Body of pancreas (tissue), 4 donors: ENCODE data around the gene SLC1A4. TPM values are rescaled to one million over a fixed set of nuclear protein-coding genes. Genes with fewer than 3 reads are reported as not detected.
A peak's percentile ranks its signal among the peaks of the same experiment; 100 is the strongest.

Experiments
- ATAC-seq: fragments of 150-250 bp; one replicate; pipeline ENCODE4 v1.9.1; 2016
- DNase-seq, 4 donors: peaks; one replicate each; pipeline ENCODE4 v3.0.0-alpha.2; 2019
- H3K27ac ChIP-seq, 4 donors: fragments of 200-600 bp; sonication (generic); 1 replicate in 3 of 4; 2 replicates in 1 of 4; pipeline versions ENCODE4 v1.5.1 to v1.6.1; 2016 to 2019; ENCODE audit warnings: mild to moderate bottlenecking in 1 of 4, mixed read lengths in 1 of 4, moderate library complexity in 1 of 4
- H3K27me3 ChIP-seq, 2 donors: fragments of 200-600 bp; sonication (generic); one replicate each; pipeline ENCODE4 v1.6.0; 2016; ENCODE audit warnings: mild to moderate bottlenecking in 1 of 2
- H3K36me3 ChIP-seq, 2 donors: fragments of 200-600 bp; sonication (generic); replicated peaks in 1 of 2; 2 replicates each; pipeline ENCODE4 v1.5.1; 2016; ENCODE audit warnings: low read depth in 2 of 2; ENCODE audit not compliant: insufficient read depth in 1 of 2
- H3K4me1 ChIP-seq: fragments of 200-600 bp; sonication (generic); one replicate; pipeline ENCODE4 v1.6.0; 2016
- H3K4me3 ChIP-seq, 2 donors: fragments of 200-600 bp; sonication (generic); 1 replicate in 1 of 2; 2 replicates in 1 of 2; pipeline ENCODE4 v1.5.1; 2016 to 2019
- H3K9me3 ChIP-seq, 3 donors: fragments of 200-600 bp; sonication (generic); 1 replicate in 2 of 3; 2 replicates in 1 of 3; pipeline ENCODE4 v1.5.1; 2016
- CTCF ChIP-seq, 7 experiments: fragments of 450-650 bp in 4 of 7; fragments of 200-600 bp in 3 of 7; sonication (generic) in 3 of 7; IDR thresholded peaks; one replicate each; pipeline ENCODE4 v1.5.1; 2016 to 2019; ENCODE audit warnings: antibody characterized with exemption in 7 of 7
- POLR2A ChIP-seq, 3 donors: fragments of 450-650 bp; IDR thresholded peaks; one replicate each; pipeline ENCODE4 v1.6.1; 2016; ENCODE audit warnings: antibody characterized with exemption in 3 of 3, mild to moderate bottlenecking in 2 of 3
- WGBS, 2 donors: methylation state at CpG; one replicate each; pipeline ENCODE4 v1.1.5; 2017; 5-methylcytosine and 5-hydroxymethylcytosine counted together
- intact Hi-C: fragments of 100-400 bp; cut with DNase I; formaldehyde crosslinking; loops from one replicate; pipeline ENCODE4 v1.15.1; 2023
- total RNA-seq, 2 donors: library from RNA; depleted of rRNA; stranded (reverse); fragments of >200 nt; gene quantifications; one replicate each; pipeline ENCODE4 v1.1.0, GENCODE V29; 2016

The SLC1A4 gene
- total RNA-seq, 2 donors from 2014 or later: 14.5 to 25.4 TPM

GRCh38 chr2:65055422-65056214, 66.4 kb downstream of the SLC1A4 start:
- WGBS, 2 donors: 8 to 14% methylated on average over 26 to 42 of the region's 42 CpGs
- intact Hi-C loops: no loop called here
- no peaks in the 10 kb centered on the region for H3K27me3 ChIP-seq
- H3K4me3 ChIP-seq: peak overlapping the region; percentile 75 to 82
- no peaks in the 10 kb centered on the region for H3K9me3 ChIP-seq
- peaks cover 39% of the 10 kb centered on the region for H3K4me1 ChIP-seq
- TF ChIP-seq POLR2A (IDR thresholded peaks at IDR 0.05) (no peak), CTCF (IDR thresholded peaks at IDR 0.05) (no peak)
- no peaks in the 10 kb centered on the region for H3K36me3 ChIP-seq
- DNase-seq (peak in 3 of 4 donors; percentile 63 to 79 (median 69)), ATAC-seq (peak; percentile 37)
- H3K27ac ChIP-seq: peak overlapping the region; percentile 76 to 90 (median 85)

- Histone ChIP-seq H3K36me3 (no peaks in the 10 kb centered on the region), H3K27ac (peak within 1 kb of the TSS; percentile 76 to 90 (median 85)), H3K4me3 (peak within 1 kb of the TSS; percentile 75 to 82), H3K9me3 (no peaks in the 10 kb centered on the region), H3K4me1 (peaks cover 48% of the 10 kb centered on the region), H3K27me3 (no peaks in the 10 kb centered on the region)
- TF ChIP-seq CTCF (IDR thresholded peaks at IDR 0.05): peak in 2 of 7 experiments; percentile 18 to 20
- TF ChIP-seq POLR2A (IDR thresholded peaks at IDR 0.05): peak; percentile 84 to 91 (median 90)
- WGBS, 2 donors: 0 to 1% methylated on average over 20 to 70 of the region's 99 CpGs
- peak; percentile 97 for ATAC-seq
- peak; percentile 97 to 98 (median 98) for DNase-seq
- intact Hi-C loops: no loop called here
These were observed 67.2 kb downstream of the SLC1A4 start, which contains the start of gene CEP68 for GRCh38 chr2:65056215-65057053. TSS of gene CEP68 (plus strand) at chr2:65056416. CDS start at chr2:65069445, 13,029 bp downstream.

GRCh38 chr2:65057054-65057375, 67.8 kb downstream of the SLC1A4 start:
- TF ChIP-seq CTCF (IDR thresholded peaks at IDR 0.05) (no peak), POLR2A (IDR thresholded peaks at IDR 0.05) (no peak)
- Histone ChIP-seq H3K27me3 (no peaks in the 10 kb centered on the region), H3K4me1 (peaks cover 53% of the 10 kb centered on the region), H3K36me3 (no peaks in the 10 kb centered on the region), H3K4me3 (peak overlapping the region; percentile 75 to 82), H3K27ac (peak overlapping the region; percentile 65 to 90 (median 85)), H3K9me3 (no peaks in the 10 kb centered on the region)
- no peak for DNase-seq
- WGBS, 2 donors: 0% methylated on average over 5 of the region's 5 CpGs
- intact Hi-C loops: no loop called here
- ATAC-seq: no peak

GRCh38 chr2:65057391-65058052, 68.3 kb downstream of the SLC1A4 start:
- H3K4me3 ChIP-seq: no peak overlapping the region
- WGBS, 2 donors: 27 to 36% methylated on average over 6 of the region's 6 CpGs
- peaks cover 58% of the 10 kb centered on the region for H3K4me1 ChIP-seq
- H3K27me3 ChIP-seq: no peaks in the 10 kb centered on the region
- no peaks in the 10 kb centered on the region for H3K9me3 ChIP-seq
- H3K27ac ChIP-seq: peak overlapping the region; percentile 65 to 90 (median 85)
- no peak for ATAC-seq
- peak in 1 of 4 donors; percentile 53 for DNase-seq
- no peaks in the 10 kb centered on the region for H3K36me3 ChIP-seq
- intact Hi-C loops: no loop called here
- no peak for TF ChIP-seq CTCF (IDR thresholded peaks at IDR 0.05)
- TF ChIP-seq POLR2A (IDR thresholded peaks at IDR 0.05): no peak
